SU-DHL-6 (cell line): Measurements from ENCODE around the gene ARSD.

Experiments
- H2AFZ ChIP-seq: fragments of 200-600 bp; sonication (generic); 2 replicates; pipeline ENCODE4 v1.6.1; 2014; ENCODE audit warnings: low read depth, mild to moderate bottlenecking, moderate library complexity, mixed read lengths, antibody characterized with exemption, low read length; ENCODE audit not compliant: severe bottlenecking
- H3F3A ChIP-seq: fragments of 200-600 bp; shearing (Covaris generic); 2 replicates; pipeline ENCODE4 v1.6.0; 2016; ENCODE audit warnings: antibody characterized with exemption, mild to moderate bottlenecking; ENCODE audit not compliant: insufficient read depth
- H3K27ac ChIP-seq: fragments of 200-600 bp; sonication (generic); 2 replicates; pipeline ENCODE4 v1.5.1; 2016; ENCODE audit warnings: low read depth, mild to moderate bottlenecking, low read length, moderate library complexity, mixed read lengths
- H3K27me3 ChIP-seq: fragments of 200-600 bp; sonication (generic), shearing (Covaris generic); 2 replicates; pipeline ENCODE4 v1.6.0; 2014; ENCODE audit warnings: mild to moderate bottlenecking, low read length
- H3K36me3 ChIP-seq: fragments of 200-600 bp; sonication (generic); 2 replicates; pipeline ENCODE4 v1.6.1; 2014; ENCODE audit warnings: mild to moderate bottlenecking, low read length, mixed read lengths
- H3K4me2 ChIP-seq: fragments of 300-600, 200-600 bp; shearing (Covaris generic), sonication (generic); 2 replicates; pipeline ENCODE4 v1.6.0; 2014; ENCODE audit warnings: low read length, low read depth, mild to moderate bottlenecking; ENCODE audit not compliant: poor library complexity, severe bottlenecking
- H3K4me3 ChIP-seq: fragments of 200-600 bp; sonication (generic); 2 replicates; pipeline ENCODE4 v1.5.1; 2014; ENCODE audit warnings: antibody characterized with exemption, low read length, mild to moderate bottlenecking, mixed read lengths; ENCODE audit not compliant: insufficient read depth, poor library complexity, severe bottlenecking
- H3K79me2 ChIP-seq: fragments of 200-600 bp; sonication (generic); 2 replicates; pipeline ENCODE4 v1.6.1; 2014; ENCODE audit warnings: mild to moderate bottlenecking, low read length, moderate library complexity; ENCODE audit not compliant: insufficient read depth
- H3K9ac ChIP-seq: fragments of 200-600 bp; sonication (generic); 2 replicates; pipeline ENCODE4 v1.7.0; 2014; ENCODE audit warnings: mild to moderate bottlenecking, low read length
- H3K9me2 ChIP-seq: fragments of 200-600 bp; sonication (generic); replicated peaks from 2 replicates; pipeline ENCODE4 v1.6.1; 2014; ENCODE audit warnings: low read length; ENCODE audit not compliant: insufficient read depth
- H3K9me3 ChIP-seq: fragments of 200-600 bp; sonication (generic); 2 replicates; pipeline ENCODE4 v1.6.1; 2014; ENCODE audit warnings: low read length, mixed read lengths; ENCODE audit not compliant: insufficient read depth
- H4K20me1 ChIP-seq: fragments of 200-600 bp; sonication (generic); 2 replicates; pipeline ENCODE4 v1.6.1; 2014; ENCODE audit warnings: low read depth, mild to moderate bottlenecking, antibody characterized with exemption, low read length, moderate library complexity, mixed read lengths
- EZH2phosphoT487 ChIP-seq: fragments of 200-600 bp; sonication (generic), shearing (Covaris generic); conservative IDR thresholded peaks from 2 replicates; pipeline ENCODE4 v1.6.1; 2018; ENCODE audit warnings: mild to moderate bottlenecking, antibody characterized with exemption, low read length, moderate library complexity, mixed read lengths
- TF ChIP-seq, protein P1 (sequence below): fragments of 200-600 bp; sonication (generic); IDR thresholded peaks from one replicate; pipeline ENCODE4 v1.5.1; 2017; ENCODE audit warnings: antibody characterized with exemption, mild to moderate bottlenecking, low read length, moderate library complexity; ENCODE audit not compliant: insufficient read depth, poor library complexity, severe bottlenecking

ARSD gene

DNA sequence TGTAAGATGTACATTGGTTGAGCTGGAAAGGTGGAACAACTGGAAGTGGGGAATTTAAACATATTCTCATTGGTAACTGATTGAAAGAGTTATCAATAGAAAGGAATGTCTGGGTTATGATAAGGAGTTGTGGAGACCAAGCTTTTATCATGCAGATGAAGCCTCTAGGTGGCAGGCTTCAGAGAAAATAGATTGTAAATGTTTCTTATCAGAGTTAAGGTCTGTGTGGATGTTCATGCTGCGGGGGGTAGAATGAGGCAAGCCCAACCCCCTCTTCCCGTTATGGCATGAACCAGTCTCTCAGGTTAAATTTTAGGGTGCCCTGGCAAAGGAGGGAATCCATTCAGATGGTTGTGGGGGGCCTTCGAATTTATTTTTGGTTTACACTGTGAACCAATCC is 16.0 kb downstream of the ARSD start:
- no peak overlapping the region for H3K4me2 ChIP-seq
- no peaks in the 10 kb centered on the region for H3F3A ChIP-seq
- H2AFZ ChIP-seq, result no peak overlapping the region
- no peaks in the 10 kb centered on the region for H4K20me1 ChIP-seq
- H3K9ac ChIP-seq, result no peak overlapping the region
- no peaks in the 10 kb centered on the region for H3K27me3 ChIP-seq
- no peaks in the 10 kb centered on the region for H3K9me3 ChIP-seq
- no peak overlapping the region for H3K27ac ChIP-seq
- no peaks in the 10 kb centered on the region for H3K9me2 ChIP-seq
- H3K4me3 ChIP-seq, result no peak overlapping the region
- no peaks in the 10 kb centered on the region for H3K79me2 ChIP-seq
- TF ChIP-seq, protein P1, sequence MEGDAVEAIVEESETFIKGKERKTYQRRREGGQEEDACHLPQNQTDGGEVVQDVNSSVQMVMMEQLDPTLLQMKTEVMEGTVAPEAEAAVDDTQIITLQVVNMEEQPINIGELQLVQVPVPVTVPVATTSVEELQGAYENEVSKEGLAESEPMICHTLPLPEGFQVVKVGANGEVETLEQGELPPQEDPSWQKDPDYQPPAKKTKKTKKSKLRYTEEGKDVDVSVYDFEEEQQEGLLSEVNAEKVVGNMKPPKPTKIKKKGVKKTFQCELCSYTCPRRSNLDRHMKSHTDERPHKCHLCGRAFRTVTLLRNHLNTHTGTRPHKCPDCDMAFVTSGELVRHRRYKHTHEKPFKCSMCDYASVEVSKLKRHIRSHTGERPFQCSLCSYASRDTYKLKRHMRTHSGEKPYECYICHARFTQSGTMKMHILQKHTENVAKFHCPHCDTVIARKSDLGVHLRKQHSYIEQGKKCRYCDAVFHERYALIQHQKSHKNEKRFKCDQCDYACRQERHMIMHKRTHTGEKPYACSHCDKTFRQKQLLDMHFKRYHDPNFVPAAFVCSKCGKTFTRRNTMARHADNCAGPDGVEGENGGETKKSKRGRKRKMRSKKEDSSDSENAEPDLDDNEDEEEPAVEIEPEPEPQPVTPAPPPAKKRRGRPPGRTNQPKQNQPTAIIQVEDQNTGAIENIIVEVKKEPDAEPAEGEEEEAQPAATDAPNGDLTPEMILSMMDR, result no peak
- TF ChIP-seq EZH2phosphoT487, result no peak
- H3K36me3 ChIP-seq, result no peaks in the 10 kb centered on the region

DNA sequence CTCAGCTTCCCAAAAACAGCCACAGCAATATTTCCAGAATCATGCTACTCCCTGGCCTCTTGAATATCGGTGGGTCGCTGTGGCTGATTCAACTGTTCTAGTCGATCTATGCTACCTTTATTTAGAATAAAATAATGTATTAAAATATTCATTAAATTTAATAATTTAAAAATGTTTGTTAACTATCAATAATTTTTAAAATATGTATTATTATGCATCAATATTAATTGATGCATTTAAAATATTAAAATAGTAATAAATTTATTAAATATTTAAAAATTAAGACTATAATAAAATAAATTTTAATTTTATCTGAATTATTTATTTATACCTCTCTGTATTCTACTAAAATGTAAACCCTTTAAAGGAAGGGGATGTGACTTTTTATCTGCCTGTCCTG is 19.0 kb downstream of the ARSD start:
- no peaks in the 10 kb centered on the region for H3K36me3 ChIP-seq
- H3K79me2 ChIP-seq, result no peaks in the 10 kb centered on the region
- H3K9ac ChIP-seq, result no peak overlapping the region
- H3K27ac ChIP-seq, result no peak overlapping the region
- no peaks in the 10 kb centered on the region for H4K20me1 ChIP-seq
- H3K27me3 ChIP-seq, result no peaks in the 10 kb centered on the region
- TF ChIP-seq, protein P1, result no peak
- H3F3A ChIP-seq, result no peaks in the 10 kb centered on the region
- no peak overlapping the region for H3K4me2 ChIP-seq
- H3K9me2 ChIP-seq, result no peaks in the 10 kb centered on the region
- no peaks in the 10 kb centered on the region for H3K9me3 ChIP-seq
- no peak overlapping the region for H2AFZ ChIP-seq
- H3K4me3 ChIP-seq, result no peak overlapping the region

DNA sequence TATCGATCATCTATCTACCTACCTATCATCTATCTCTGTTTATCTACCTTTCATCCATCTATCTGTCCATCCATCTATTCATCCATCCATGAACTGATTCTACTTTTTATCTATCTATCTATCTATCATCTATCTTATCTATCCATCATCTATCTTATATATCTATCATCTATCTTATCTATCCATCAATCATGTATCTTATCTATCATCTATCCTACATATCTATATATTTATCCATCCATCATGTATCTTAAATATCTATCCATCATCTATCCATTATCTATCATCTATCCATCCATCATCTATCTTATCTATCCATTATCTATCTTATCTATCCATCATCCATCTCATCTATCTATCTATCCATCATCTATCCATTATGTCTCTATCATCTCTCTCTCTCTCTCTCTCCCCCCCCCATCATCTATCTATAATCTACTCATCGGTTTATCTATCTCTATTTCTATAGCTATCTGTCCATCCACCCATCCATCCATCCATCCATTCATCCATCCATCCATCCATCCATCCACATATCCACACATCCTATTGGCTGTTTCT is 20.9 kb downstream of the ARSD start:
- no peaks in the 10 kb centered on the region for H4K20me1 ChIP-seq
- TF ChIP-seq, protein P1, result no peak
- no peak for TF ChIP-seq EZH2phosphoT487
- no peaks in the 10 kb centered on the region for H3K27me3 ChIP-seq
- H3K4me2 ChIP-seq, result no peak overlapping the region
- H3K9me3 ChIP-seq, result no peaks in the 10 kb centered on the region
- no peaks in the 10 kb centered on the region for H3F3A ChIP-seq
- H3K4me3 ChIP-seq, result no peak overlapping the region
- H2AFZ ChIP-seq, result no peak overlapping the region
- no peak overlapping the region for H3K27ac ChIP-seq
- H3K9ac ChIP-seq, result no peak overlapping the region
- no peaks in the 10 kb centered on the region for H3K9me2 ChIP-seq
- no peaks in the 10 kb centered on the region for H3K36me3 ChIP-seq
- H3K79me2 ChIP-seq, result no peaks in the 10 kb centered on the region
